IMR-90 (cell line): ENCODE data around the gene PDZD2. TPM values are rescaled to one million over a fixed set of nuclear protein-coding genes. Genes with fewer than 3 reads are reported as not detected.

Experiments
- ATAC-seq: fragments of 200-7000 bp; cut with Tn5 transposase; 2 replicates; pipeline ENCODE4 v1.9.1; 2020; ENCODE audit warnings: low read depth, mild to moderate bottlenecking, moderate library complexity
- BruUV-seq: library from RNA; stranded (reverse); fragments of 400-500 nt; replicated peaks from 2 replicates; lab custom pipeline; 2021; lab: Mats Ljungman, UMichigan
- CTCF ChIA-PET: fragments of 300-600 bp; formaldehyde crosslinking; extraction: SDS; loops from one replicate; lab custom pipeline; 2021; ENCODE audit warnings: antibody characterized with exemption; lab: Yijun Ruan, JAX
- POLR2A ChIA-PET: fragments of 300-600 bp; sonication (Branson Sonifier 250); formaldehyde crosslinking; loops from one replicate; lab custom pipeline; 2022; ENCODE audit warnings: antibody characterized with exemption; ENCODE audit not compliant: unreplicated experiment; lab: Charles Lee
- DNase-seq: peaks from one replicate; pipeline ENCODE4 v3.0.0; 2013
- H2AFZ ChIP-seq: replicated peaks from 2 replicates; pipeline ENCODE3; 2013; ENCODE audit warnings: low read length, mild to moderate bottlenecking; ENCODE audit not compliant: poor library complexity
- H2AK5ac ChIP-seq: 2 replicates; pipeline ENCODE4 v1.6.1; 2013; ENCODE audit warnings: low read depth, low read length, inconsistent platforms
- H2AK9ac ChIP-seq: replicated peaks from 2 replicates; pipeline ENCODE3; 2013; ENCODE audit warnings: mild to moderate bottlenecking, low read depth, low read length, moderate library complexity; ENCODE audit not compliant: poor library complexity
- H2BK120ac ChIP-seq: 2 replicates; pipeline ENCODE4 v1.6.1; 2013; ENCODE audit warnings: low read depth, low read length, inconsistent platforms
- H2BK15ac ChIP-seq: 3 replicates; pipeline ENCODE4 v1.6.1; 2013; ENCODE audit warnings: low read depth, low read length, inconsistent platforms
- H2BK20ac ChIP-seq: 2 replicates; pipeline ENCODE4 v1.6.1; 2013; ENCODE audit warnings: low read depth, mild to moderate bottlenecking, inconsistent platforms, low read length, moderate library complexity
- H2BK5ac ChIP-seq: 2 replicates; pipeline ENCODE4 v1.6.1; 2013; ENCODE audit warnings: mild to moderate bottlenecking, low read depth, low read length, inconsistent platforms; ENCODE audit not compliant: poor library complexity, severe bottlenecking
- H3K14ac ChIP-seq: replicated peaks from 2 replicates; pipeline ENCODE4 v1.6.1; 2013; ENCODE audit warnings: low read depth, low read length, inconsistent platforms
- H3K18ac ChIP-seq: 2 replicates; pipeline ENCODE4 v1.6.1; 2013; ENCODE audit warnings: low read depth, low read length, control low read depth
- H3K23ac ChIP-seq: 2 replicates; pipeline ENCODE4 v1.6.1; 2013; ENCODE audit warnings: low read depth, low read length, inconsistent platforms
- H3K27ac ChIP-seq: 2 replicates; pipeline ENCODE4 v1.5.1; 2013; ENCODE audit warnings: mild to moderate bottlenecking, control low read depth, low read length; ENCODE audit not compliant: insufficient read depth
- H3K27me3 ChIP-seq: 2 replicates; pipeline ENCODE4 v1.6.1; 2013; ENCODE audit warnings: low read length; ENCODE audit not compliant: control insufficient read depth, insufficient read depth
- H3K36me3 ChIP-seq: 2 replicates; pipeline ENCODE4 v1.6.1; 2013; ENCODE audit warnings: low read length, mixed read lengths; ENCODE audit not compliant: control insufficient read depth, insufficient read depth
- H3K4ac ChIP-seq: 2 replicates; pipeline ENCODE4 v1.6.1; 2013; ENCODE audit warnings: low read depth, low read length, inconsistent platforms
- H3K4me1 ChIP-seq: 2 replicates; pipeline ENCODE4 v1.6.1; 2013; ENCODE audit warnings: low read length, mixed read lengths; ENCODE audit not compliant: control insufficient read depth, insufficient read depth
- H3K4me2 ChIP-seq: 2 replicates; pipeline ENCODE4 v1.6.1; 2013; ENCODE audit warnings: low read depth, mild to moderate bottlenecking, control low read depth, low read length, moderate library complexity
- H3K4me3 ChIP-seq: 2 replicates; pipeline ENCODE4 v1.5.1; 2013; ENCODE audit warnings: low read depth, mild to moderate bottlenecking, control low read depth, low read length, moderate library complexity; ENCODE audit not compliant: insufficient read depth
- H3K56ac ChIP-seq: 2 replicates; pipeline ENCODE4 v1.6.1; 2013; ENCODE audit warnings: low read length, inconsistent platforms; ENCODE audit not compliant: insufficient read depth; ENCODE audit errors: extremely low read depth
- H3K79me1 ChIP-seq, 2 experiments: 2 replicates each; pipeline ENCODE4 v1.6.1; 2013; ENCODE audit warnings: low read length in 2 of 2, inconsistent platforms in 1 of 2, low read depth in 1 of 2
- H3K9ac ChIP-seq: 2 replicates; pipeline ENCODE4 v1.6.1; 2013; ENCODE audit warnings: low read depth, low read length, control low read depth
- H3K9me1 ChIP-seq: 2 replicates; pipeline ENCODE4 v1.6.1; 2013; ENCODE audit warnings: low read length, inconsistent platforms; ENCODE audit not compliant: insufficient read depth
- H3K9me3 ChIP-seq: 2 replicates; pipeline ENCODE4 v1.6.1; 2013; ENCODE audit warnings: low read length; ENCODE audit not compliant: control insufficient read depth, insufficient read depth
- H4K20me1 ChIP-seq: 2 replicates; pipeline ENCODE4 v1.6.1; 2013; ENCODE audit warnings: low read length, inconsistent platforms; ENCODE audit not compliant: insufficient read depth
- H4K5ac ChIP-seq: 2 replicates; pipeline ENCODE4 v1.6.1; 2013; ENCODE audit warnings: mild to moderate bottlenecking, low read depth, low read length, control low read depth
- H4K8ac ChIP-seq, 2 experiments: 2 replicates each; pipeline ENCODE4 v1.6.1; 2013; ENCODE audit warnings: low read depth in 2 of 2, low read length in 2 of 2, control low read depth in 1 of 2, inconsistent platforms in 1 of 2
- H4K91ac ChIP-seq: 2 replicates; pipeline ENCODE4 v1.6.1; 2013; ENCODE audit warnings: low read depth, low read length, inconsistent platforms; ENCODE audit not compliant: insufficient read depth
- BHLHE40 ChIP-seq: fragments of 150-350 bp; IDR thresholded peaks from 2 replicates; pipeline ENCODE4 v1.6.1; 2016; ENCODE audit warnings: mild to moderate bottlenecking, low read depth, low read length
- CEBPB ChIP-seq: IDR thresholded peaks from 2 replicates; pipeline ENCODE4 v1.6.1; 2012; ENCODE audit warnings: low read depth, low read length, improper control_type of control experiment
- CHD1 ChIP-seq: IDR thresholded peaks from 2 replicates; pipeline ENCODE4 v1.6.1; 2012; ENCODE audit warnings: low read depth, low read length, improper control_type of control experiment
- CTCF ChIP-seq: conservative IDR thresholded peaks from 2 replicates; pipeline ENCODE4 v1.5.1; 2012; ENCODE audit warnings: mild to moderate bottlenecking, low read depth, low read length, improper control_type of control experiment
- FOS ChIP-seq: fragments of 150-350 bp; IDR thresholded peaks from 2 replicates; pipeline ENCODE4 v1.6.1; 2016; ENCODE audit warnings: low read depth, low read length
- MAFK ChIP-seq: IDR thresholded peaks from 2 replicates; pipeline ENCODE4 v1.6.1; 2012; ENCODE audit warnings: low read depth, low read length, improper control_type of control experiment
- MAZ ChIP-seq: IDR thresholded peaks from 2 replicates; pipeline ENCODE4 v1.6.1; 2012; ENCODE audit warnings: low read depth, mild to moderate bottlenecking, low read length, improper control_type of control experiment, moderate library complexity, borderline replicate concordance
- MXI1 ChIP-seq: IDR thresholded peaks from 2 replicates; pipeline ENCODE4 v1.6.1; 2012; ENCODE audit warnings: low read depth, mild to moderate bottlenecking, low read length, moderate library complexity, borderline replicate concordance
- NFE2L2 ChIP-seq: fragments of 150-350 bp; IDR thresholded peaks from 2 replicates; pipeline ENCODE4 v1.6.1; 2016; ENCODE audit warnings: low read depth, mild to moderate bottlenecking, low read length
- POLR2A ChIP-seq: IDR thresholded peaks from 2 replicates; pipeline ENCODE4 v1.6.1; 2012; ENCODE audit warnings: mild to moderate bottlenecking, low read depth, low read length
- RAD21 ChIP-seq: IDR thresholded peaks from 2 replicates; pipeline ENCODE4 v1.6.1; 2012; ENCODE audit warnings: low read length, improper control_type of control experiment
- RCOR1 ChIP-seq: IDR thresholded peaks from 2 replicates; pipeline ENCODE4 v1.6.1; 2012; ENCODE audit warnings: mild to moderate bottlenecking, low read length, improper control_type of control experiment; ENCODE audit not compliant: insufficient replicate concordance
- RFX5 ChIP-seq: IDR thresholded peaks from 2 replicates; pipeline ENCODE4 v1.8.0; 2012; ENCODE audit warnings: low read depth, mild to moderate bottlenecking, low read length, moderate library complexity
- SMC3 ChIP-seq: fragments of 150-350 bp; IDR thresholded peaks from 2 replicates; pipeline ENCODE4 v1.6.1; 2016; ENCODE audit warnings: low read depth, mild to moderate bottlenecking, antibody characterized with exemption, low read length, moderate library complexity
- WGBS, 2 experiments: methylation state at CpG; one replicate each; pipeline versions ENCODE4 v1.1.5 to v1.1.7; 2013; ENCODE audit warnings: missing lambda C conversion rate in 2 of 2; ENCODE audit not compliant: insufficient read length in 1 of 2; ENCODE audit errors: extremely low coverage in 2 of 2; 5-methylcytosine and 5-hydroxymethylcytosine counted together
- dilution Hi-C: fragments of 300-500 bp; cut with HindIII; formaldehyde crosslinking; loops from one replicate; pipeline ENCODE4 v1.14.3; 2018; ENCODE audit warnings: low sequenced_read_pairs; ENCODE audit not compliant: unreplicated experiment
- in situ Hi-C: fragments of 300-500 bp; cut with MboI; formaldehyde crosslinking; loops from 3 replicates; pipeline ENCODE4 v1.14.3; 2019; ENCODE audit warnings: low sequenced_read_pairs, inconsistent platforms, mixed read lengths
- intact Hi-C: fragments of 100-400 bp; cut with micrococcal nuclease; formaldehyde crosslinking; loops from 2 replicates; pipeline ENCODE4 v1.10.0; 2022
- polyA plus RNA-seq, 3 experiments: library from polyadenylated mRNA; depleted of rRNA; stranded (reverse); fragments of >200 nt; gene quantifications; 2 replicates each; pipeline ENCODE4 v1.2.3, GENCODE V29; 2012; ENCODE audit warnings: low replicate concordance in 1 of 3
- total RNA-seq: library from RNA; depleted of rRNA; stranded (reverse); fragments of >200 nt; gene quantifications from 2 replicates; pipeline ENCODE4 v1.2.3, GENCODE V29; 2012
- TF ChIP-seq, protein P1 (sequence below): fragments of 150-350 bp; IDR thresholded peaks from 2 replicates; pipeline ENCODE4 v1.6.1; 2017; ENCODE audit warnings: mild to moderate bottlenecking, antibody characterized with exemption, low read length, low read depth
- TF ChIP-seq, protein P2 (sequence below): fragments of 150-350 bp; IDR thresholded peaks from 2 replicates; pipeline ENCODE4 v1.6.1; 2016; ENCODE audit warnings: low read depth, mild to moderate bottlenecking, low read length, moderate library complexity, borderline replicate concordance

The PDZD2 gene
- total and polyA plus RNA-seq, 2 of the 4 experiments (the other 2 are of a cell fraction): under 0.01 to 0.02 TPM

GRCh38 chr5:31617867-31618266, 21.1 kb upstream of the PDZD2 start:
- POLR2A ChIA-PET: no interaction called here

More at GRCh38 chr5:31617867-31618266, 21.1 kb upstream of the PDZD2 start:
- Histone ChIP-seq H2BK5ac (no peak overlapping the region), H4K20me1 (no peaks in the 10 kb centered on the region), H4K5ac (no peak overlapping the region), H3K9ac (no peak overlapping the region), H2AK5ac (no peak overlapping the region), H3K79me1 (no peaks in the 10 kb centered on the region), H3K36me3 (no peaks in the 10 kb centered on the region), H3K56ac (no peak overlapping the region), H2BK15ac (no peak overlapping the region), H3K4ac (no peak overlapping the region), H3K27me3 (peaks cover 18% of the 10 kb centered on the region), H2AK9ac (no peak overlapping the region), H4K8ac (no peak overlapping the region), H4K91ac (no peak overlapping the region), H3K4me1 (no peaks in the 10 kb centered on the region), H2AFZ (no peak overlapping the region), H3K4me2 (no peak overlapping the region), H3K23ac (no peak overlapping the region), H3K27ac (no peak overlapping the region), H3K18ac (no peak overlapping the region), H2BK20ac (no peak overlapping the region), H3K4me3 (no peak overlapping the region), H3K9me3 (no peaks in the 10 kb centered on the region), H3K14ac (no peak overlapping the region), H3K9me1 (no peaks in the 10 kb centered on the region; the same call in 1 of the 2 replicates), H2BK120ac (no peak overlapping the region)
- intact Hi-C loops (no loop called here), in situ Hi-C loops (no loop called here), dilution Hi-C loops (no loop called here)
- WGBS, 2 experiments: no CpG with 5 or more reads among the region's 5 CpGs
- BruUV-seq: no TSS peak
- DNase-seq (no peak), ATAC-seq (no peak)
- TF ChIP-seq, protein P1, sequence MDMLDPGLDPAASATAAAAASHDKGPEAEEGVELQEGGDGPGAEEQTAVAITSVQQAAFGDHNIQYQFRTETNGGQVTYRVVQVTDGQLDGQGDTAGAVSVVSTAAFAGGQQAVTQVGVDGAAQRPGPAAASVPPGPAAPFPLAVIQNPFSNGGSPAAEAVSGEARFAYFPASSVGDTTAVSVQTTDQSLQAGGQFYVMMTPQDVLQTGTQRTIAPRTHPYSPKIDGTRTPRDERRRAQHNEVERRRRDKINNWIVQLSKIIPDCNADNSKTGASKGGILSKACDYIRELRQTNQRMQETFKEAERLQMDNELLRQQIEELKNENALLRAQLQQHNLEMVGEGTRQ: no peak
- TF ChIP-seq NFE2L2: no peak
- TF ChIP-seq FOS: no peak
- no peak for TF ChIP-seq RCOR1
- TF ChIP-seq POLR2A: no peak
- TF ChIP-seq RFX5: no peak
- no peak for TF ChIP-seq CEBPB
- TF ChIP-seq MAZ: no peak
- TF ChIP-seq MAFK: no peak
- no peak for TF ChIP-seq SMC3
- TF ChIP-seq, protein P2, sequence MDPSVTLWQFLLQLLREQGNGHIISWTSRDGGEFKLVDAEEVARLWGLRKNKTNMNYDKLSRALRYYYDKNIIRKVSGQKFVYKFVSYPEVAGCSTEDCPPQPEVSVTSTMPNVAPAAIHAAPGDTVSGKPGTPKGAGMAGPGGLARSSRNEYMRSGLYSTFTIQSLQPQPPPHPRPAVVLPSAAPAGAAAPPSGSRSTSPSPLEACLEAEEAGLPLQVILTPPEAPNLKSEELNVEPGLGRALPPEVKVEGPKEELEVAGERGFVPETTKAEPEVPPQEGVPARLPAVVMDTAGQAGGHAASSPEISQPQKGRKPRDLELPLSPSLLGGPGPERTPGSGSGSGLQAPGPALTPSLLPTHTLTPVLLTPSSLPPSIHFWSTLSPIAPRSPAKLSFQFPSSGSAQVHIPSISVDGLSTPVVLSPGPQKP: no peak
- no peak for TF ChIP-seq MXI1
- TF ChIP-seq BHLHE40: no peak
- no peak for TF ChIP-seq CHD1
- no peak for TF ChIP-seq CTCF
- no peak for TF ChIP-seq RAD21
- CTCF ChIA-PET: no interaction called here
